Astrocyte of the cerebellum (primary cell): ENCODE data around the gene CRYBB1.

ENCODE experiments used
- DNase-seq: peaks from one replicate; pipeline ENCODE4 v3.0.0-alpha.2; 2011; ENCODE audit warnings: low read depth
- H3K4me3 ChIP-seq: 2 replicates; pipeline ENCODE4 v1.5.1; 2011; ENCODE audit warnings: mild to moderate bottlenecking, low read depth, low read length, moderate library complexity
- CTCF ChIP-seq: IDR thresholded peaks from 2 replicates; pipeline ENCODE4 v1.5.1; 2012; ENCODE audit warnings: low read length, low read depth, moderate library complexity, mild to moderate bottlenecking; ENCODE audit errors: missing control alignments
- in situ Hi-C: cut with HindIII; loops from 2 replicates; pipeline ENCODE4 v1.10.0; 2017; ENCODE audit warnings: low sequenced_read_pairs

CRYBB1 gene

GRCh38 chr22:26588729-26589366, 29.0 kb downstream of the CRYBB1 start:
- in situ Hi-C loops, result no loop called here
- TF ChIP-seq CTCF, result no peak
- H3K4me3 ChIP-seq, result peak overlapping the region; percentile 86
- no peak for DNase-seq

- in situ Hi-C loops, result no loop called here
- H3K4me3 ChIP-seq, result no peak overlapping the region
- no peak for DNase-seq
- TF ChIP-seq CTCF, result no peak
These were observed 29.7 kb downstream of the CRYBB1 start for GRCh38 chr22:26587991-26588613.

GRCh38 chr22:26586556-26587325, 31.1 kb downstream of the CRYBB1 start:
- in situ Hi-C loops, result no loop called here
- no peak for TF ChIP-seq CTCF
- H3K4me3 ChIP-seq, result no peak overlapping the region
- no peak for DNase-seq

- peak; percentile 36 for TF ChIP-seq CTCF
- peak; percentile 19 for DNase-seq
- H3K4me3 ChIP-seq, result no peak overlapping the region
- in situ Hi-C loops, result no loop called here
These were observed 32.6 kb downstream of the CRYBB1 start for GRCh38 chr22:26585104-26585790.

GRCh38 chr22:26584010-26584409, 33.8 kb downstream of the CRYBB1 start:
- in situ Hi-C loops, result no loop called here
- no peak for TF ChIP-seq CTCF
- no peak for DNase-seq
- no peak overlapping the region for H3K4me3 ChIP-seq

GRCh38 chr22:26581633-26582168, 36.1 kb downstream of the CRYBB1 start:
- in situ Hi-C loops, result no loop called here
- H3K4me3 ChIP-seq, result no peak overlapping the region
- TF ChIP-seq CTCF, result no peak
- no peak for DNase-seq
